Coronary artery (tissue), 2 donors: ENCODE data around the gene IDUA.
A peak's percentile ranks its signal among the peaks of the same experiment; 100 is the strongest.

Source experiments
- DNase-seq: peaks from one replicate; pipeline ENCODE4 v3.0.0-alpha.2; 2017; ENCODE audit warnings: low spot score
- H3K27ac ChIP-seq, 2 donors: fragments of 200-600 bp; sonication (generic); one replicate each; pipeline ENCODE4 v1.5.1; 2016 to 2019
- H3K4me3 ChIP-seq: fragments of 200-600 bp; sonication (generic); 2 replicates; pipeline ENCODE4 v1.5.1; 2016; ENCODE audit warnings: mild to moderate bottlenecking, moderate library complexity
- TF ChIP-seq, protein P1 (sequence below): fragments of 200-600 bp; sonication (generic); IDR thresholded peaks from one replicate; pipeline ENCODE4 v1.5.1; 2019; ENCODE audit warnings: antibody characterized with exemption

IDUA gene

DNA sequence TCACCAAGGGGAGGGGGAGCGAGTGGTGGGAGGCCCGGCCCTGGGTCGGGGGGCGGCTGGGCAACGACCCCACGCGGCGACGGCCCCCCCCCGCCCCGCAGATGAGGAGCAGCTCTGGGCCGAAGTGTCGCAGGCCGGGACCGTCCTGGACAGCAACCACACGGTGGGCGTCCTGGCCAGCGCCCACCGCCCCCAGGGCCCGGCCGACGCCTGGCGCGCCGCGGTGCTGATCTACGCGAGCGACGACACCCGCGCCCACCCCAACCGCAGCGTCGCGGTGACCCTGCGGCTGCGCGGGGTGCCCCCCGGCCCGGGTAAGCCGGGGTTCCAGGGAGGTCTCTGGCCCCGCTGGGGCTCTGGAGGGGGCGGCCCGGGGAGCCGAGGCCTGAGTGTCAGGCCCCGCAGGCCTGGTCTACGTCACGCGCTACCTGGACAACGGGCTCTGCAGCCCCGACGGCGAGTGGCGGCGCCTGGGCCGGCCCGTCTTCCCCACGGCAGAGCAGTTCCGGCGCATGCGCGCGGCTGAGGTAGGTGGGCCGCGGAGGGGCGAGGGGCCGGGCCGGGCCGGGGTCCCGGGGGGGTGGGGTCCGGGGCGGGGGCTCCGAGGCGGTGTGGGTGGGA lies 15.9 kb downstream of the IDUA start:
- H3K27ac ChIP-seq = no peak overlapping the region
- TF ChIP-seq, protein P1, sequence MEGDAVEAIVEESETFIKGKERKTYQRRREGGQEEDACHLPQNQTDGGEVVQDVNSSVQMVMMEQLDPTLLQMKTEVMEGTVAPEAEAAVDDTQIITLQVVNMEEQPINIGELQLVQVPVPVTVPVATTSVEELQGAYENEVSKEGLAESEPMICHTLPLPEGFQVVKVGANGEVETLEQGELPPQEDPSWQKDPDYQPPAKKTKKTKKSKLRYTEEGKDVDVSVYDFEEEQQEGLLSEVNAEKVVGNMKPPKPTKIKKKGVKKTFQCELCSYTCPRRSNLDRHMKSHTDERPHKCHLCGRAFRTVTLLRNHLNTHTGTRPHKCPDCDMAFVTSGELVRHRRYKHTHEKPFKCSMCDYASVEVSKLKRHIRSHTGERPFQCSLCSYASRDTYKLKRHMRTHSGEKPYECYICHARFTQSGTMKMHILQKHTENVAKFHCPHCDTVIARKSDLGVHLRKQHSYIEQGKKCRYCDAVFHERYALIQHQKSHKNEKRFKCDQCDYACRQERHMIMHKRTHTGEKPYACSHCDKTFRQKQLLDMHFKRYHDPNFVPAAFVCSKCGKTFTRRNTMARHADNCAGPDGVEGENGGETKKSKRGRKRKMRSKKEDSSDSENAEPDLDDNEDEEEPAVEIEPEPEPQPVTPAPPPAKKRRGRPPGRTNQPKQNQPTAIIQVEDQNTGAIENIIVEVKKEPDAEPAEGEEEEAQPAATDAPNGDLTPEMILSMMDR = no peak
- H3K4me3 ChIP-seq = peak overlapping the region; percentile 48
- DNase-seq = no peak

DNA sequence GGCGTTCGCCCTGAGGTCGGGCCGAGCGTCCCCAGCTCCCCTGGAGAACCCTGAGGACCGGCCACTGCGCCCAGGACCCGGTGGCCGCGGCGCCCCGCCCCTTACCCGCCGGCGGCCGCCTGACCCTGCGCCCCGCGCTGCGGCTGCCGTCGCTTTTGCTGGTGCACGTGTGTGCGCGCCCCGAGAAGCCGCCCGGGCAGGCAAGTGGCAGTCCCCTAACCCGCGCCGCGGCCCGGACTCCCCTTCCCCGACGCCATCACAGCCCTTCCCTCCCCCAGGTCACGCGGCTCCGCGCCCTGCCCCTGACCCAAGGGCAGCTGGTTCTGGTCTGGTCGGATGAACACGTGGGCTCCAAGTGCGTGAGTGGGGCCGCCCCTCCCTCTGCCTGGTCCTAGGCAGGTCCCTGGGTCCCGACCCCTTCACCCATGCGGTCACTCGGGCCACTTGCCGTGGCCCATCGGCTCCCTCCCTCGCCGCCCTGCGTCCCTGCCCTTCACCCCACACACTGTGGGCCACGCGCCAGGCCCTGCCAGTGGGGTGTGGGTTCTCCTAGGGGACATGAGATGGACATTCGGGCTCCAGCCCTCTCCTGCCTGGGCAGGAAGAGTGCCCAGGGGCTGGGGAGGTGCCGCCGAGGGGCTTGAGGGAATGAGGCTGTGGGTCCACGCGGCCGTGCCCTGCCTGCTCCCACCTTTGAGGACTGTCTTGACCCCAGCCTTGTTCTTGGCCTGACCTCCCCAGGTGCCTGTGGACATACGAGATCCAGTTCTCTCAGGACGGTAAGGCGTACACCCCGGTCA lies 16.6 kb downstream of the IDUA start:
- DNase-seq = no peak
- H3K4me3 ChIP-seq = peak overlapping the region; percentile 48
- H3K27ac ChIP-seq = no peak overlapping the region
- TF ChIP-seq, protein P1 = no peak

DNA sequence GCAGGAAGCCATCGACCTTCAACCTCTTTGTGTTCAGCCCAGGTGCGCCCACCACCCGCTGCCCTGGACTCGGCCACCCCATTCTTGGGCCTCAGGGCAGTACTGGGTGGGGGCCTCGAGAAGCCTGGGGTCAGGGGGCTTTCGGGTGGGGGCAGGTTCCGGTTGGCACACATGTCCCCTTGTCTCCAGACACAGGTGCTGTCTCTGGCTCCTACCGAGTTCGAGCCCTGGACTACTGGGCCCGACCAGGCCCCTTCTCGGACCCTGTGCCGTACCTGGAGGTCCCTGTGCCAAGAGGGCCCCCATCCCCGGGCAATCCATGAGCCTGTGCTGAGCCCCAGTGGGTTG lies 17.2 kb downstream of the IDUA start:
- Histone ChIP-seq H3K4me3 (no peak overlapping the region), H3K27ac (no peak overlapping the region)
- TF ChIP-seq, protein P1 = no peak
- DNase-seq = no peak

DNA sequence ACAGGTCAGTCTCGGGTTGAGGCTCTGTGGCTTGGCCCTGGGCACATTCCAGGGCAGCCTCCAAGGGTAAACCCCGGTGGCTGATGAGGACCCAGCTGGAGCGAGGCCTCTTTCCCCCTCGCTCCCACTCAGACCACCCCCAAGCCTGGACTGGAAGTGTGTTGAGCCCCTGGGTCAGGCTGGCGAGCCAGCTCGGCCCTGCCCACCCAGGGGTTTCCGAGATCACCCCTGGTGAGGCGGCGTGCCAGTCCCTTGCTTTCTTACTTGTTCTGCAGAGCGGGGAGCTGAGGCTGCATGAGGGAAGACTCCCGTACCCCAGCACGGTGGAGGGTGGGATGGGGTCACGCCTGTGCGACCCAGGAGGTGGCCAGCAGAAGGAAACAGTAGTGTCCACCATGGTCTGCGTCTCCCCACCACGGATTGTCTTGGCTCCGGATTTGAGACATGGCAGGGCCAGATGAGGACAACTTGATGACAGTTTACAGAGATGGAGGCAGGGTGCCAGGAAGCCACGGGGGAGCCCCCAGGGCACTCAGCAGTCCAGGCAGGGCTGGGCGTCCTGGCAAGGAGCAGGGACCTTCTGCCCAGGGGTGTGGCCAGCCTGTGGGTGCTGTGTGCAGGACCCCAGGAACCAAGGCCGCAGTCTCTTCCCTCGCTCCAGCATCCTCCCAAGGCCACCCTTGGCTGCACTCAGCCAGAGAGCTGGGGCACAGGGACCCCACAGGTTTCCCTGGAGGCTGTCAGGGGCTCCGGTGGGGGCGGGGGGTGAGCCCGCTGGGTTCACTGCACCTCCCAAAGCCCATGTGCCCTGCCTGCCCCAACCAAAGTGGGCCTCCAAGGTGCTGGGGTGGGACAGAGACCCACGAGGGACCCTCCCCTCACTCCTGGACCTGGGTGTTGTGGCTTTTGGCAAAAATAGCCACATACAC lies 18.0 kb downstream of the IDUA start:
- no peak overlapping the region for H3K4me3 ChIP-seq
- DNase-seq = no peak
- TF ChIP-seq, protein P1 = no peak
- no peak overlapping the region for H3K27ac ChIP-seq

DNA sequence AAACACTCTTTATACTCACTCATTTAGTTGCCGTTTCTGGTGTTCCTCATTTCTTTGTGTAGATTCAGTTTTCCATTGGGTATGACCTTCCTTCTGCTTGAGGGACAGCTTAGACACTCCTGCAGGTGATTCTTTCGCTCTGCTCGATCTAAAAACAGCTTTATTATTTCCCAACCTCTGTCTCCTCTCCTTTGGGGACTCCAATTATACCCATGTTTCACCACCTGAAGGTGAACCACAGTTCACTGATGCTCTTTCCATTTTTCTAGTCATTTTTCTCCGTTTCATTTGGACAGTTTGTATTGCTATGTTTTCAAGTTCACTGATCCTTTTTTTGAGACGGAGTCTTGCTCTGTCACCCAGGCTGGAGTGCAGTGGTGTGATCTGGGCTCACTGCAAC lies 20.0 kb downstream of the IDUA start:
- DNase-seq = no peak
- Histone ChIP-seq H3K27ac (no peak overlapping the region), H3K4me3 (no peak overlapping the region)
- TF ChIP-seq, protein P1 = no peak

DNA sequence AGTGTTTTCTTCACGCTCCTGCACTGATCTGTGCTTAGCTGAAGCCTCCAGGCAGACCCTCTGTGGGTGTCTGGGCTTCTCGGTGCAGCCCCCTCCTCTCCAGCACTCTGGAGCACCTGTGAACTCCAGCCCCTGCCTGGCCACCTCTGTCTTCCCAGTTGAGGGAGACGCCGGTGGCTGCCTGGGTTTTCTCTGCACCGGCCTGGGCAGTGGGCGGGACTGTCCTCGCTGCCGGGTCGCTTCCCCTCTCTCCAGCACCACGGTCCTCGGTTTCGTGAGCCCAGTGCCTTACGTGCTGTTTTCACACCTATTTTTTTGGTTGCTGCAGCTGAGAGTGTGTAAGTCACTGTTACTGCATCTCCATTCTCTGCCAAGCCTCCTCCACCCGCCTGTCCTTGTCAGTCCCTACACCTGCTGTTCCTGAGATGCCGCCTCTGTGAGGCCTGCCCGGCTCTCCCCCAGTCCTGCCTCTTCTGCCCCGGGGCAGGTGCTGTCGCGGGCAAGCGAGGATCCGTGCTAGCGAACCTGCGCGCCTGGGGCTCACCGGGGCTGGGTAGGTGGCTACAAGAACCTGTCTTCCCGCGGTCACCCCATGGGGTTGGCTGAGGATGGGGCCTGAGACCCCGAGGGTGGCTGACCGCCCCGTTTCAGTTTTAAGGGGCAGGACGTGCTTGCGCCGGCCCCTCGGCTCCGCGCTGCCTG lies 22.1 kb downstream of the IDUA start:
- H3K27ac ChIP-seq = peak overlapping the region; percentile 30 to 53
- peak overlapping the region; percentile 85 for H3K4me3 ChIP-seq
- DNase-seq = no peak
- TF ChIP-seq, protein P1 = no peak
